ENCODE data around the gene LRRC17.
"Not testable (repeated sequence)": the region's sequence is repeated elsewhere in the genome, so short reads cannot be mapped to it uniquely, and the experiment has no call there.

LRRC17 gene

GRCh38 chr7:102943423-102944169 lies 30.8 kb downstream of the LRRC17 start:
- DNase-seq, result no peak

GRCh38 chr7:102944241-102944640 lies 31.4 kb downstream of the LRRC17 start:
- DNase-seq, result no peak

GRCh38 chr7:102951839-102952238 lies 39.0 kb downstream of the LRRC17 start:
- no peak for DNase-seq

- no peak for DNase-seq
Measured at GRCh38 chr7:102953406-102953805, 40.6 kb downstream of the LRRC17 start.

- DNase-seq, result not testable (repeated sequence)
Measured at GRCh38 chr7:102954359-102954758, 41.6 kb downstream of the LRRC17 start.

- not testable (repeated sequence) for DNase-seq
Measured at GRCh38 chr7:102958004-102958403, 45.2 kb downstream of the LRRC17 start.

- not testable (repeated sequence) for DNase-seq
Measured at GRCh38 chr7:102961993-102962392, 49.2 kb downstream of the LRRC17 start.

- no peak for DNase-seq
Measured at GRCh38 chr7:102966465-102966864, 53.7 kb downstream of the LRRC17 start.

GRCh38 chr7:102967798-102968197 lies 55.0 kb downstream of the LRRC17 start:
- DNase-seq, result no peak

GRCh38 chr7:102973096-102973802 lies 60.4 kb downstream of the LRRC17 start:
- no peak for DNase-seq

GRCh38 chr7:102974366-102975236 lies 61.8 kb downstream of the LRRC17 start:
- DNase-seq, result no peak

GRCh38 chr7:102975854-102976253 lies 63.1 kb downstream of the LRRC17 start:
- DNase-seq, result no peak

GRCh38 chr7:102976493-102976892 lies 63.7 kb downstream of the LRRC17 start:
- no peak for DNase-seq

GRCh38 chr7:102977586-102977985 lies 64.8 kb downstream of the LRRC17 start:
- DNase-seq, result not testable (repeated sequence)

GRCh38 chr7:102978284-102978683 lies 65.5 kb downstream of the LRRC17 start:
- no peak for DNase-seq

- DNase-seq, result no peak
Measured at GRCh38 chr7:102979670-102980069, 66.9 kb downstream of the LRRC17 start.

- DNase-seq, result no peak
Measured at GRCh38 chr7:102981451-102981850, 68.7 kb downstream of the LRRC17 start.

GRCh38 chr7:102982235-102982634 lies 69.4 kb downstream of the LRRC17 start:
- DNase-seq, result no peak

GRCh38 chr7:102983602-102984001 lies 70.8 kb downstream of the LRRC17 start:
- no peak for DNase-seq

GRCh38 chr7:102985176-102985783 lies 72.5 kb downstream of the LRRC17 start:
- DNase-seq, result no peak

GRCh38 chr7:102988088-102988487 lies 75.3 kb downstream of the LRRC17 start:
- no peak for DNase-seq

GRCh38 chr7:102988631-102989560 lies 76.1 kb downstream of the LRRC17 start:
- DNase-seq, result no peak

Measured in retina (tissue), 1 donor.